GM18499 (cell line): Measurements from ENCODE around the gene RGS11.
"Not testable (repeated sequence)": the region's sequence is repeated elsewhere in the genome, so short reads cannot be mapped to it uniquely, and the experiment has no call there.

Experiments
- ATAC-seq: cut with Tn5 transposase; IDR thresholded peaks from one replicate; pipeline ENCODE4 v1.9.1; 2021; ENCODE audit warnings: moderate number of reproducible peaks; ENCODE audit not compliant: insufficient read depth, unreplicated experiment

The RGS11 gene

GRCh38 chr16:281660-282255 is 6.0 kb upstream of the RGS11 start:
- no peak for ATAC-seq

- no peak for ATAC-seq
These were observed 5.4 kb upstream of the RGS11 start for GRCh38 chr16:280991-281659.

GRCh38 chr16:280552-280951 is 4.8 kb upstream of the RGS11 start, which contains the start of gene ARHGDIG:
TSS of gene ARHGDIG (plus strand) at chr16:280591. CDS start at chr16:280681, 90 bp downstream.
- ATAC-seq, result no peak

- no peak for ATAC-seq
These were observed 4.3 kb upstream of the RGS11 start for GRCh38 chr16:280005-280460.

GRCh38 chr16:279531-279930 is 3.8 kb upstream of the RGS11 start:
- no peak for ATAC-seq

- ATAC-seq, result no peak
These were observed 3.2 kb upstream of the RGS11 start for GRCh38 chr16:278863-279366.

GRCh38 chr16:276426-277077 is 808 bp upstream of the RGS11 start:
- ATAC-seq, result no peak

- ATAC-seq, result no peak
These were observed 603 bp downstream of the RGS11 start for GRCh38 chr16:275041-275641.

- no peak for ATAC-seq
These were observed 2.0 kb downstream of the RGS11 start for GRCh38 chr16:273547-274421.

- ATAC-seq, result no peak
These were observed 2.9 kb downstream of the RGS11 start for GRCh38 chr16:272633-273546.

GRCh38 chr16:270381-271255 is 5.1 kb downstream of the RGS11 start:
- no peak for ATAC-seq

GRCh38 chr16:269061-269796 is 6.5 kb downstream of the RGS11 start:
- ATAC-seq, result no peak

- no peak for ATAC-seq
These were observed 7.3 kb downstream of the RGS11 start for GRCh38 chr16:268141-269053.

- not testable (repeated sequence) for ATAC-seq
These were observed 8.2 kb downstream of the RGS11 start for GRCh38 chr16:267562-267961.

- no peak for ATAC-seq
These were observed 9.2 kb downstream of the RGS11 start for GRCh38 chr16:266258-267164.
